Stimulated activated CD8-positive, alpha-beta memory T cell treated with anti-CD3 and anti-CD28 coated beads, Interleukin-12 subunit alpha, Interleukin-12 subunit beta, amount 100 ng/mL, for 24 hours (primary cell): ENCODE data around the gene CYYR1.
"Not testable (repeated sequence)": the region's sequence is repeated elsewhere in the genome, so short reads cannot be mapped to it uniquely, and the experiment has no call there.

Source experiments
- DNase-seq: peaks from one replicate; pipeline ENCODE4 v3.0.0-alpha.2; 2020; ENCODE audit errors: extremely low read depth

The CYYR1 gene

DNA sequence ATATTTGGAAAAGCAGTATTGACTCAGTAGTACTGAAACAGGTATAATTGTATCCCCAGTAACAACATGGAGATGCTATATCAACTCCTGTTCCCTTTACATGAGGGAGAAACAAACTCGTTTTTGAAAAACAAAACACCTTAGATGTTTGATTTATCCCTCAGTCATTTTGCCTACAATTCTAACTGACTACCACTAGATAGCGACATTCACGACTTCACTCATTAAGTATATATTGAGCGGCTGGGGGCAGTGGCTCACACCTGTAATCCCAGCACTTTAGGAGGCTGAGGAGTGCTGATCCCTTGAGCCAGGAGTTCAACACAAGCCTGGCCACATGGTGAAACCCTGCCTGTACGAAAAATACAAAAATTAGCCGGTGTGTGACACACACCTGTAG, 83.3 kb downstream of the CYYR1 start:
- no peak for DNase-seq

DNA sequence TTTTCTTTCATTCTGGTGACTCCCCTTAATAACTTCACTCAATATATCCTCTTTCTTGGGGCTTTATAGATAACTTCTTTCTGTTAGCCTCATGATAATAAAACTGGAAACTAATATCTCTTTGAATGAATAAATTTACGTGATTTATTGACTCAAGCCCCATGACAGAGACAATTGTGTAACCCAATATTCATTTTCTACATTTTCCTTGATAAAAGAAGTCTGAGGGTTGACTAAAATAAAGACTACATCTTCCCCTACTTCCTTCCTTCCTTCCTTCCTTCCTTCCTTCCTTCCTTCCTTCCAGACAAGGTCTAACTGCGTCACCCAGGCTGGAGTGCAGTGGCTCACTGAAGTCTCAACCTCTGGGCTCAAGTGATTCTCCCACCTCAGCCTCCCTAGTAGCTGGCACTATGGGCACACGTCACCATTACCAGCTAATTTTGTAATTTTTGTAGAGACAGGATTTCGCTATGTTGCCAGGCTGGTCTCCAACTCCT, 85.1 kb downstream of the CYYR1 start:
- DNase-seq: no peak

DNA sequence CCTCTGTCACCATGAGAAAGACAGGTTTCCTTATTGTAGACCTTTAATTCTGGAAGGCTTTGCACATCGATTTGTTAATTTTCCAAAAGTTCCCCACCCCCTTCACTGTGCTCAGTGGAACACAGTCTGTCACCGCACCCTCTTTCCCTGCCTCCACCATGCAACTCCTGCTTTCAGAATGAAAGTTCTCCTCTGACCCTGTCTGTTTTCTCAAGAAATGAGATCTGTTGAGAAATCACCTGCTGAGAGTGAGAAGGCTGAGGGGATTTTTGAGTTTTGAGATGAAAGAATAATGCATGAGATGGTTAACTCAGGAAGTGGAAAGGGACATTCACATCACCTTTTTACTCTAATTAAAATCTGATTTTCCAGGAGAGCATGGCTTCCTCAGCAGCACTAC, 99.6 kb downstream of the CYYR1 start:
- no peak for DNase-seq

DNA sequence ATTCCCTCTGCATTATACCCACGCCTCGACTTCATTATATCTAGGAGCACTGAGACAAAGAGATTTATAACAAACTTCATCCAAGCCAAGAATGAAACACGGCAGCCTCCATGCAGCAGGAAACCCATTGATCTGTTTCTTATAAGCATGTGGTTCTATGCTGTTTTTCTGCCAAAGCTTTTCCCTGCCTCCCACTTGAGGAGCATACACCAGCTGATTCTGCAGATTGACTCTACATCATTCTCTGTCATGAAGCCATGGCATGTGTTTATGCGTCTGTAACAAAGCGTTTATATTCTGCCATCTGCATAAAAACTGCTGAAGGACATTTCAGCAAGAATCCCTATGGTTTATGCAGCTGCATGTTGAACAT, 102.0 kb downstream of the CYYR1 start:
- no peak for DNase-seq

DNA sequence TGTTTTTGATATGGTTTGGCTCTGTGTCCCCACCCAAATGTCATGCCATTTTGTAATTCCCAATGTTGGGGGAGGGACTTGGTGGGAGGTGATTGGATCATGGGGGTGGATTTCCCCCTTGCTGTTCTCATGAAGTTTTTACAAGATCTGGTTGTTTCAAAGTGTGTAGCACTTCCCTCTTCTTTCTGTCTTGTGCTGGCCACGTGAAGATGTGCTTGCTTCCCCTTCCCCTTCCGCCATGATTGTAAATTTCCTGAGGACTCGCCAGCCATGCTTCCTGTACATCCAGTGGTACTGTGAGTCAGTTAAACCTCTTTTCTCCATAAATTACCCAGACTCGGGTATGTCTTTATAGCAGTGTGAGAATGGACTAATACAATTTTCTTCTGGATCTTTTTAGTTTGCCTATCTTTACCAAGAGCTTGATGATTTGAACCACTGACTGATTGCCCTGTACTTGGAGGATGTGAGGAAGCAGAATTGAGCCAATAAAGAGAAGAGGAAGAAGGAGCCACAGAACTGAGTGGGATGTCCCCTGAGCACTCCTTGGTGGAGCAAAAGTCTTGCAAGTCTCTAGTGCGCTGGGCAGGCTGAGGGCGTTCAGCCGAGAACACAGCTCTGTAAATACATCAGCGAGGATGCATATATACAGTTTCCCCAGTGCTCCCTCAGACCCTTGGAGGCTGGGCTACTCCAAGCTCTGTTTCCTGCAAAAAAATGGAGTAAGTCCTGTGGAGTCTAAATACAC, 102.6 kb downstream of the CYYR1 start:
- no peak for DNase-seq

DNA sequence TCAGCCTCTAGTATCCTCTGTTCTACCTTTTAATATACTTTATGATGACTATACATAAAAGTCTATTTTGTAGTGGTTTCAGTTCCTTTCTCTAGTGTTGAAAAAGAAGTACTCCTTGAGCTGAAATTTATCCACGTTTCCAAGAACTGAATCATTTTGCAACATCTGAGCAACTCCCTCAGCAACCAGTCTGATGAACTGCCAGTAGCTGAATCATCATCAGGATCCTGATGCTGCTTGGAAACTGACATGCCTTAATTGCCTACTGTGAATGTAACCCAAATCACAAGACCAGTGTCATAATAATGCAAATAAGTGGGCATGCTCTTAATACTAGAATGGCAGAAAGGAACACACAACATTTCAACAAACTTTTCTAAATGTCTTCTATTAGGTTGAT, 103.3 kb downstream of the CYYR1 start:
- no peak for DNase-seq

DNA sequence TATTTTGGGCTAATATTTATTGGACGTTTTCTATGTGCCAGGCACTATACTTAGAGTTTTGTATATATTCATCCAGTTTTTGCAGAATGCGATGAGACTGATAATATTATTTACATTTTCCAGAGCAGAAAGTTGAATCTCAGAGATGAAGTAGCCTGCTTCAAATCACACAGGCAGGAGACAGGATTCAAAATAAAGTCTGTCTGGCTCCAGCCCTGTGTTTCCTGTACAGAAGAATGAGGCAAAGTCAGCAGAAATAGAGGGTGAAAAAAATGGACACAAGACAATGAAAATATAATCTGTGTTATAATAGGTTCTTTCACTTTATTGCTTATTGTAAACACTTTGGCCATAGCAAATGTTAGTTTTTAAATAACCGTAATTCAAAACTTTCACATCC, 107.2 kb downstream of the CYYR1 start:
- no peak for DNase-seq

DNA sequence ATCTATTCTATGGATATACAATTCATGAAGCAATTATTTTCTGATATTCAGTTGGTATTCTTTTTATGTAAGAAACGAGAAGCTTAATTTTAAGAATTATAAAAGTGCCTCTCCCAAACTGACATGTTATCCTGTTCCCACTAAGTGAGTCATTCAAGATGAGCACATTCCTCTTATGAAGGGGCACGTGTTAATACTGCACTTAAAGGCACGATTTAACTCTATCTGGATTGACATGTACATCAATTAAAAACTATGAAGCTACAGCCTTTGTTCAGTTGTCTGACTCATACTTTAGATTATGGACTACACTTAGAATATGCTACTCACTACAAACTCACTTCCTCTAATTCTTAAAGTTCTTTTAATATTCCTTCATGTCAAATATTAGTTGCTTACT, 111.6 kb downstream of the CYYR1 start:
- DNase-seq: no peak

DNA sequence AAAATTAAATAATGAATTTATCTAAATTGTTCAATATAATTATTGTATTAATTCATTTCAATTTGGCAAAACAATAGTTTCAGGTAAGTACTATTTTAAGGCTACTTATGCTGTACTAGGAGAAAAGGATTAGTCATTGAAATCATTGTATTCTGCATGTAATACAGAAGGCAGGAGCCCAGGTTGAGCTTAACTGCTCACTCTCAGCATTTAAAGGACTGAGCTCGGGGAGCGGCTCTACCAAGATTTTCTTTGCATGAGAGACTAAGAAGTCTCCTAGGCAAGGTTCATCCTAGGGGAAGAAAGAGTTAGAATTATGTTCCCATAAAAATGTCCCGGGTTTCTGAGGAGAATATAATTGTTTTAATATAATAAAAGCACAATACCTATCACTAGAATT, 112.5 kb downstream of the CYYR1 start:
- no peak for DNase-seq

DNA sequence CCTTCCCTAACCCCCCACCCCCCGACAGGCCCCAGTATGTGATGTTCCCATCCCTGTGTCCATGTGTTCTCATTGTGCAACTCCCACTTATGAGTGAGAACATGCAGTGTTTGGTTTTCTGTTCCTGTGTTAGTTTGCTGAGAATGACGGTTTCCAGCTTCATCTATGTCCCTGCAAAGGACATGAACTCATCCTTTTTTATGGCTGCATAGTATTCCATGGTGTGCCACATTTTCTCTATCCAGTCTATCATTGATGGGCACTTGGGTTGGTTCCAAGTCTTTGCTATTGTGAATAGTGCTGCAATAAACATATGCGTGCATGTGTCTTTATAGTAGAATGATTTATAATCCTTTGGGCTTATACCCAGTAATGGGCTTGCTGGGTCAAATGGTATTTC, 114.2 kb downstream of the CYYR1 start:
- DNase-seq: not testable (repeated sequence)

DNA sequence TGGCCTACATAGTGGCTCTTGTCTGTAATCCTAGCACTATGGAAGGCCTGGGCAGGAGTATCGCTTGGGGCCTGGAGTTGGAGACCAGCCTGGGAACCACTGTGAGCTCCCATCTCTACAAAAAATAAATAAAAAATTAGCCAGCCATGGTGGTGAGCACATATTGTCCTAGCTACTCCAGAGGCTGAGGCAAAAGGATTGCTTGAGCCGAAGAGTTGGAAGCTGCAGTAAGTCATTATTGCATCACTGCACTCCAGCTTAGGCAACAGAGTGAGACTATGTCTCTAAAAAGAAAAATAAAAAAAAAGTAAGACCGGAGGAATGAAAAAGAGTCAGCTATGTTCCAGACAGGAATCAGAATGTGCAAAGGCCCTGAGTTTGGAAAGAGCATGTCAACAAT, 115.3 kb downstream of the CYYR1 start:
- DNase-seq: no peak

DNA sequence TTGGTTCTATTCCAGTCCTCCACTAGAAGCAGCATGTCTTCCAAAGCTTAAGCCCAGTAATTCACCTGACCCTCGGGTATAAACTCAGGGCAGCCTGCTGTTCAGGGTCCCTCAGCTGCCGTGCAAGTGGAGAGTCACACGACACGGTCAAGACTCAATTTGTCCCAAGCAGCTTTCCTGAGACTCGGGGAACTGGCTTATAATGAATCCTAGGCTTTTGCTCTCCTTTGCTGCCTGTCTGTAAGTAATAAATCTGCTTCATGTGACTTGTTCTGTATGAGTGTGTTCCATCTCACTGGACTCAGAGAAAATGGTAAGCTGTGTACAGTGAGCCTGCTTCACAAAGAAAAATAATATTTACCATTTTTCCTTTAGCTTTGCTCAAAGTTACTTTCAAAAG, 119.8 kb downstream of the CYYR1 start:
- DNase-seq: no peak

DNA sequence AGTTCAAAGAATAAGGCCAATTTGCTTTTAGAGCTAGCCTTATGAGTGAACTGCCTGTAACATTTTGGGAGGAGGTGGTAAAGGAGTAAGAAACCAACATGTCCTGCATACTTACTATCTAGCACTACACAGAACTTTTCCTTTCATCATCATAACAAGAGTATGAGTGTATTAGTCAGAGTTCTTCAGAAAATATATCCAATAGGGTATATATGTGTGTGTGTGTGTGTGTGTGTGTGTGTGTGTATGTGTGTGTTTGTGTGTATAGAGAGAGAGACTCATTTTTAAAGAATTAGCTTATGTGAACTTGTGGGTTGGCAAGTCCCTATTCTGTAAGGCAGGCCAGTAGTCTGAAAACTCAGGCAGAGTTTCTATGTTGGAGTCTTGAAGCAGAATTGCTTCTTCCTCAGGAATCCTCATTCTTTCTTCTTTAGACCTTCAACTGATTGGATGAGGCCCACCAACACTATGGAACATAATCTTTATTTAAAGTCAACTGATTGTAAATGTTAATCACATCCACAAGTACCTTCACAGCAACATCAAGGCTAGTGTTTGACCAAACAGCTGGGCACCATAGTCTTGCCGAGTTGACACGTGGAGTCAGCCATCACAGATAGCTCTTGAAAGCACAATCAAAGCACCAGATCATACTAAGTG, 121.9 kb downstream of the CYYR1 start:
- DNase-seq: no peak

DNA sequence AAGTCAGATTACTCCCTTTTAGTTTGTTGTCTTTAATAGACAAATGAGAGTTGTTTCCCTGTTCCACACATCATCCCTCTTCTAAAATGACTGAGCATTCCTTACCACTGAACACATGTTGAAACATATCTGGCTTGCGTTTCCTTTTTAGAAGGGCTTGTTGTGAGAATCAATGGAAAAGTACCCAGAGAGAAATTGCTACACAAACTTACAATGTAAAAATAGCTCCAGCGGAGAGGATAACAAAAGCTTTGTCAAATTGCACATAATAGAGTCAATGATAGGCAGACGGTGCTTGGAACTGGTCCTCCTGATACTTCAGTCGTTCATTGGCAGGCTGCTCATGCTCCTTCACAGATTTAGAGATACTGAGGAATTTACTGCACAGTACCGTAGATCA, 123.9 kb downstream of the CYYR1 start:
- no peak for DNase-seq

DNA sequence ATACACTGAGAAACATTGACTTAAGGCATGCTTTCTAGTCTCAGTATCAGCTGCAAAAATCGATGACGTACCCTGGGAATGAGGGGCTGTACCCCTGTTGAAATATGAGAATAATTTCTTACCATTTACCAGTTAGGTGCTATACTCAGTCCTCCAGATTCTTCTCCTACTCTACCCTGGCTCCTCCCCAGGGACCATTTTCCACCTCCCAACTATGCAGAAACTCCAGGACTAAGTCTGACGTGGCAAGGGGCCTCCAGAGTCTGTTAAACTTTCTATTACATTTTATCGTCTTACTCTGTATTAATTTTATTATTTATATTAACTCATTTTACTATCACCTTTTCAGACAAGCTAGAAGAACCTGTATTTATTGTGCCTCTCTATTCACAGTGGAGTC, 124.3 kb downstream of the CYYR1 start:
- no peak for DNase-seq

DNA sequence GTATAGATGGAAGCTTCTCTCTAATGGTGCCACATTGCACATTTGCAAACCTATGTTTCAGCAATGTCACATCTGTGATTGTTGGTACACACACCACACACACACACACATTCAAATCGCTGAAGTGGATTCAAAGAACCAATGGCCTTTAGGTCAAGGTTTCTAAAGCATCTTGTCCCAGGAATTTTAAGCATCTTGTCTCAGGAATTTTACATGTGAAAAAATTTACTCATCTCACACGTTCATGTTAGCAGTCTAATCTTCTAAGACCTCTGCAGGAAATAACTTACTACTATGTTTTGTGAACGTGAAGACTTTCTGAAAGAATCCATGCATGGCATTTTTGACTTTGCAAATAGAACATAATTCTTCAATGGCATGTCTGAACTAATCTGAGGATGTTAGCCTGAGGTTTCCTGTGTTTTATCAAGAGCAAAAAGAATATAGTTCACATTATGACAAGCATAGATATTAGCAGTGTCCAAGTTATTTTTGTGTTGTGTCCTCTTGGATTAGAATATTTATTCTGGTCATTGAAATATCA, 125.1 kb downstream of the CYYR1 start:
- DNase-seq: no peak

DNA sequence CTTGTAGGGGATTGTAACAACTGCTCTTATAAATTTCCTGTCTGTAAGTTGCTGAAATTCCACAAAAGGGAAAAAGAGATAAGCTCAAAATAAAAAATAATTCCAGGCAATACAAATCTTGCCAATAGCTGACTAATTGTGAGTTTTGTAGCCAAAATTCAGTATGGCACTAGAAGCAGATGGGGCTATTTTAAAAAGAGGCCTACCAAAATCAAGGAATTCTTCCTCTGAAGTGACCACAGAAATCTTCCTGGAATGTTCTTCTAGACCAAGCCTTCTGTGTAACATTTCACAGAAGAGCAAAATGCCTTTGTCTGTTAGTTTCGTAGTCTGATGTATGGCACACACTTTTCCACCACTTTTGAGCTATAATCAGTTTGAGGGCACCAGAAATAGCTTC, 127.6 kb downstream of the CYYR1 start:
- no peak for DNase-seq

DNA sequence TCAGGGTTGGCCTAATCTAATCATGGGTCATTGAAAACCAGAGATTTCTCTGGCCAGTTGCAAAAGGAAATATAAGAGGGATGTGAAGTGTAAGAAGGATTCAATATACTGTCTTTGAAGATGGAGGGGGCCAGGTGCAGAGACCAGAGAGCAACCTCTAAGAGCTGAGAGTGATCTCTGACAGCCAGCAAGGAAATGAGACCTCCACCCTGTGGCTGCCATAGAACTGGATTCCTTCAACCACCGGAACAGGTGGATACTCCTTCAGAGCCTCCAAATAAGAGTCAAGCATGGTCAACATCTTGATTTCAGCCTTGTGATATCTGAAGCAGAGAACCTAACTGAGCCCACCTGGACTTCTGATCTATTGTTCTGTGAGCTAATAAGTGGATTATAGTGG, 128.4 kb downstream of the CYYR1 start:
- no peak for DNase-seq

DNA sequence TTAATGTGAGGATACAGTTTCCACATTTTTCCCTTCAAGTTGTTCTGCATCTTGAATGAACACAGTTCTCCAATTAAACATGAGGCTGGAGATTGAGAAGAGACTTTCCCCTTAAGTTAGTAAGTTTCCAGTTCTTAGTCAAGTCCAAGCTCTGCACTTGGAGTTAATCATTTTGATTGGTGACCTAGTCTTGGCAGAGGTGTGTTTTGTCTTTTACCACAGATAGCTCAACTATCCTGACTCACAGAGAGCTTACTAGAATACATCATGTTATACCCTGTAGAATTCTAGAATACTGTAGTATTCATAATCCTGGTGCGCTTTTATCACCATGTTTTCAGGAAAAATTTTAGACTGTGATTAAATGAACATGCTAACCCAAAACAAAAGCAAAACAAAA, 129.2 kb downstream of the CYYR1 start:
- DNase-seq: no peak

DNA sequence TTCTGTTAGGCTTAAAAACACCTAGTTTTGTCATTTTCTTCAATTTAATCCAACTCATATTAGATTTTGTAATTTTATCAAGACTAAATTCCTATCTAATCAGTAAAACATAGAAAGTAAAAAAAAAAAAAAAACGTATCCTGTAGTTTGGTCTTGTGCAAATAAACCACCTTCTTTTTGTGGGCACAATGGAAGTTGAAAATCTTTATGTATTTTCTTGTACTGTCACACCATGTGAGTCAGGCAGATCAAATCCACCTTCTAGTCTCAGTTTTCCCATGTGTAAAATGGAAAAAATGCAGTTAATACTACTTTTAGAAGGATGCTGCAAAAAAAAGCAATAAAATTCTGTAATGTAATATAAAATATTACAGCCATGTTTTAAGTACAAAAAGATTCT, 129.8 kb downstream of the CYYR1 start:
- no peak for DNase-seq

DNA sequence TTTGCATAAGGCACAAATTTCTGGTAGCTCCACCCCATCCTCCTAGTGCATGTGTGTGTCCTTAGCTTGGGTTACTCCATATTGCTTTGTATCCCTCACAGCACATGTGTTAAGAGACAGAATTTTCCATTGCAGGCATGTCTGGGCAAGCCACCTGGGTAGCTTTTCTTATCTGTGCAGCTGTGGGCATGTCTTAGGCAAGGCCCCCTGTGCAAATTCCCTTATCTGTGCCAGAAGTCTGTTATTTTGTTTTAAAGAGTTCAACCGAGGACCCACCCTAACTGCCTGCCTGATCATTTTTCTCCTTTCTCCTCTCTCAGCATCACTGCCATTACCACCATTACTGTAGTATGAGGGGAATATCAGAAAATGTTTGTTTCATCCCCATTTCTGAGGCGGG, 131.9 kb downstream of the CYYR1 start:
- no peak for DNase-seq

DNA sequence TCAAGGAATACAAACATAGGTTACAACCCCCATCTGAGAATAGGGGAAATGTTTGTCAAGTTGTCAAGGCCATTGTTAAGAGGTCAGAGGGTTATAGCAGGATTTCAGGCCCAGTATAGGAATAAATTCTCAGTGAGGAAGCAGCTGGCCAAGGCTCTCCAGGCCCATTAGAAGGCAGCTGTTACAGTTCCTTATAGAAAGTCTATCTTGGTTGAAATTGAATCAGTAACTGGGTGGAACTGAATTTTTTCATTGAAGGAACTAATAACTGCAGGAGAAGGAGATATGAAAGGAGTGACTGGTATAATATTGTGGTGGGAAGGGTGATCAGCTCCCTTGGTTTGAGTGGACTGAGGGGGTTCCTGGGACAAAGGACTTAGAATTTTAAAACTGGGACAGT, 134.1 kb downstream of the CYYR1 start:
- no peak for DNase-seq

DNA sequence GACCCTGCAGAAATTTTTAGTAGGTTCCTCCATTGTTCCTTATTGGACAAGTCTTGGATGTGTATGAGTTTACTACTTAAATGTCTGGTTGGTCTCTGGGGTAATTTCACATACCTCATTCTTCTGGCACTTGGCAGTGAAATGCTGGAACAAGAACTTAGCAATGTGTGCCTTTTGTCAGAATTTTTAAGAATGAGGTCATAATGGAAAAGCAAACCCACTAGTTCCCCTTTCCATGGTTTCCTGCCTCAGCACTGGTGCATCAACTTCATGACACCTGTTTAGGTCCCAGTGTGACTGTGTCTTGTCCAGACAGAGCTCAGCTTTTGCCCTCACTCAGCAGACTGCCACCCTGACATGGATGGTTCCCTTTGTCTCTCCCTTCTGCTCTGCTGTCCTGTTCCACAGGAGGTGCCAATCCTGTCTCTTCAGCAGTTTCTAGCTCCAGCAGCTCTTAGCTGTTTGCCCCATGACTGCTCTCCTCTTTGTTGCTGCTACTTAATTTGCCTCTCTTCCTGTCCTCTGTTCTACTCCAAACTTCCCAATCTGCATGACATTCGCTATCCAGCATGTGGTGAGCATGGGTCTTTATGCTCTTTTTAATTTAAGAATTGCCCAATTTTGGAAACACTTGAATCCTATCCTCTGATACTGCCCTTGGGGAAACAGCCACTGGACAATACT, 135.6 kb downstream of the CYYR1 start:
- DNase-seq: no peak
